Coronary artery (tissue), 2 donors: ENCODE results near the gene BLACAT1.

Source experiments
- DNase-seq: peaks from one replicate; pipeline ENCODE4 v3.0.0-alpha.2; 2017; ENCODE audit warnings: low spot score
- H3K27ac ChIP-seq, 2 donors: fragments of 200-600 bp; sonication (generic); one replicate each; pipeline ENCODE4 v1.5.1; 2016 to 2019
- H3K4me3 ChIP-seq: fragments of 200-600 bp; sonication (generic); 2 replicates; pipeline ENCODE4 v1.5.1; 2016; ENCODE audit warnings: mild to moderate bottlenecking, moderate library complexity
- CTCF ChIP-seq: fragments of 200-600 bp; sonication (generic); IDR thresholded peaks from one replicate; pipeline ENCODE4 v1.5.1; 2019; ENCODE audit warnings: antibody characterized with exemption

Gene BLACAT1

GRCh38 chr1:205477759-205478247 is 22.0 kb upstream of the BLACAT1 start:
- DNase-seq: no peak
- no peak overlapping the region for H3K27ac ChIP-seq
- no peak overlapping the region for H3K4me3 ChIP-seq
- no peak for TF ChIP-seq CTCF

- DNase-seq: no peak
- no peak for TF ChIP-seq CTCF
- H3K4me3 ChIP-seq: no peak overlapping the region
- H3K27ac ChIP-seq: no peak overlapping the region
These were observed 21.4 kb upstream of the BLACAT1 start for GRCh38 chr1:205477121-205477758.

GRCh38 chr1:205476648-205477047 is 20.8 kb upstream of the BLACAT1 start:
- H3K27ac ChIP-seq: no peak overlapping the region
- H3K4me3 ChIP-seq: no peak overlapping the region
- no peak for TF ChIP-seq CTCF
- DNase-seq: no peak

GRCh38 chr1:205475855-205476254 is 20.0 kb upstream of the BLACAT1 start:
- no peak for TF ChIP-seq CTCF
- DNase-seq: no peak
- no peak overlapping the region for H3K4me3 ChIP-seq
- no peak overlapping the region for H3K27ac ChIP-seq

GRCh38 chr1:205474571-205474970 is 18.7 kb upstream of the BLACAT1 start:
- no peak overlapping the region for H3K4me3 ChIP-seq
- no peak for TF ChIP-seq CTCF
- no peak overlapping the region for H3K27ac ChIP-seq
- DNase-seq: no peak

- no peak for DNase-seq
- Histone ChIP-seq H3K4me3 (no peak overlapping the region), H3K27ac (no peak overlapping the region)
- TF ChIP-seq CTCF: no peak
These were observed 18.1 kb upstream of the BLACAT1 start for GRCh38 chr1:205473966-205474365.

GRCh38 chr1:205473475-205473874 is 17.6 kb upstream of the BLACAT1 start:
- H3K4me3 ChIP-seq: no peak overlapping the region
- H3K27ac ChIP-seq: no peak overlapping the region
- no peak for DNase-seq
- no peak for TF ChIP-seq CTCF
